ENCODE data around the gene ACO2. TPM values are rescaled to one million over a fixed set of nuclear protein-coding genes. Genes with fewer than 3 reads are reported as not detected.
A peak's percentile ranks its signal among the peaks of the same experiment; 100 is the strongest.

ACO2 gene
- total and polyA plus RNA-seq, 2 of the 13 experiments (the other 11 are each of a cell fraction or from before 2014, with no cell fraction given): 19.2 to 45.6 TPM

DNA sequence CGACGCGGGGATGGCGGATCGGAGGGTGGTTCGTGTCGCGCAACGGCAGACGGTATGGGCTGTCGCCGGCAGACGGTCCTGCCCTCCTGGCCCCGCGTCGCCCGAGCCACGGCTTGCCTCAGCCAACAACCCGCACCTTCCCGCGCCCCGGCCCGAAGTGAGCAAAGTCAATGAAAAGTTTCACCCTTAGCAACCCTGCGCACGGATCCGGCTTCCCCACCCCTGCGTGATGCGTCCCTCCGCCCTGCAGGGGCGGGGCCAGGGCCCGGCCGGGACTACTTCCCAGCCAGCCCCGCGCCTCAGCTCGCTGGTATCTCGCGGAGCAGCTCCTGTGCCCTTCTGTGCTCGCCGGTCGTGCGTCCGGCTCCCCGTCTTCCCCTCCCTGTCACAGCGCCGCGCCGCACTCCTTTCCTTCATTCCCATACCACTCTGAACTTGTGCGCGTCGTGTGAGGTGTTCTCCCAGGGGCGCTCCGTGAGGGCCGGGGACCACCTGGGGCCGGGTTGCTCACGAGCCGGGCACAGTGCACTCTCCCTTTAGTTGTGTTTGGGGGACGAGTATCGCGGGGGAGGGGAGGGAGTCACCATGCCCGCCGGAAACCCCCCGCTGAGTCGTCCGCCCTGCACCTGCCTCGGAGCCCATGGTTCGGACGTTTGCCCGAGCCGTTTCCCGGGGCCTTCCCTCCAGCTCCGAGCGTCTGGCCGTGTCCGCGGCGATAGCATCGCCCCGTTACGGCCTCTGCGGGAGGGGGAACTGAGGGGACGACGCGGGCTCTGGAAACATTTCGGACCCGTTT, 22.1 kb upstream of the ACO2 start, which contains the start of gene TOB2 (continued):
- TF ChIP-seq, protein P1, sequence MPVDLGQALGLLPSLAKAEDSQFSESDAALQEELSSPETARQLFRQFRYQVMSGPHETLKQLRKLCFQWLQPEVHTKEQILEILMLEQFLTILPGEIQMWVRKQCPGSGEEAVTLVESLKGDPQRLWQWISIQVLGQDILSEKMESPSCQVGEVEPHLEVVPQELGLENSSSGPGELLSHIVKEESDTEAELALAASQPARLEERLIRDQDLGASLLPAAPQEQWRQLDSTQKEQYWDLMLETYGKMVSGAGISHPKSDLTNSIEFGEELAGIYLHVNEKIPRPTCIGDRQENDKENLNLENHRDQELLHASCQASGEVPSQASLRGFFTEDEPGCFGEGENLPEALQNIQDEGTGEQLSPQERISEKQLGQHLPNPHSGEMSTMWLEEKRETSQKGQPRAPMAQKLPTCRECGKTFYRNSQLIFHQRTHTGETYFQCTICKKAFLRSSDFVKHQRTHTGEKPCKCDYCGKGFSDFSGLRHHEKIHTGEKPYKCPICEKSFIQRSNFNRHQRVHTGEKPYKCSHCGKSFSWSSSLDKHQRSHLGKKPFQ (CRISPR knock-in tag; IDR thresholded peaks at IDR 0.05; ENCODE audit: insufficient replicate concordance): peak; percentile 75
- TF ChIP-seq RBM39 (IDR thresholded peaks at IDR 0.05; ENCODE audit: low read depth, low read length, poor library complexity, severe bottlenecking) (peak; percentile 98), RFX5 (IDR thresholded peaks at IDR 0.05; ENCODE audit: low read depth, low read length) (peak; percentile 82; the same call in 1 of the 2 replicates), ZNF546 (CRISPR knock-in tag; conservative IDR thresholded peaks at IDR 0.05) (0 out of 2 replicates have a peak, but pooled peaks have one; percentile 66), ZNF598 (CRISPR knock-in tag; IDR thresholded peaks at IDR 0.05; ENCODE audit: borderline replicate concordance) (0 out of 2 replicates have a peak, but pooled peaks have one; percentile 17), ZSCAN20 (CRISPR knock-in tag; IDR thresholded peaks at IDR 0.05; ENCODE audit: borderline replicate concordance) (peak; percentile 90), PHF20 (CRISPR knock-in tag; IDR thresholded peaks at IDR 0.05) (no peak; the same call in 1 of the 2 replicates), ESRRA (CRISPR knock-in tag; IDR thresholded peaks at IDR 0.05; ENCODE audit: low read depth) (peak; percentile 88), ZC3H13 (CRISPR knock-in tag; IDR thresholded peaks at IDR 0.05) (peak; percentile 97), GLI4 (CRISPR knock-in tag; IDR thresholded peaks at IDR 0.05; ENCODE audit: borderline replicate concordance) (no peak), SATB2 (CRISPR knock-in tag; IDR thresholded peaks at IDR 0.05) (0 out of 2 replicates have a peak, but pooled peaks have one; percentile 16), PHF8 (CRISPR knock-in tag; IDR thresholded peaks at IDR 0.05) (peak; percentile 91), ZKSCAN1 (IDR thresholded peaks at IDR 0.05; ENCODE audit: low read length) (peak; percentile 76; the same call in 1 of the 2 replicates)
- TF ChIP-seq, protein P2, sequence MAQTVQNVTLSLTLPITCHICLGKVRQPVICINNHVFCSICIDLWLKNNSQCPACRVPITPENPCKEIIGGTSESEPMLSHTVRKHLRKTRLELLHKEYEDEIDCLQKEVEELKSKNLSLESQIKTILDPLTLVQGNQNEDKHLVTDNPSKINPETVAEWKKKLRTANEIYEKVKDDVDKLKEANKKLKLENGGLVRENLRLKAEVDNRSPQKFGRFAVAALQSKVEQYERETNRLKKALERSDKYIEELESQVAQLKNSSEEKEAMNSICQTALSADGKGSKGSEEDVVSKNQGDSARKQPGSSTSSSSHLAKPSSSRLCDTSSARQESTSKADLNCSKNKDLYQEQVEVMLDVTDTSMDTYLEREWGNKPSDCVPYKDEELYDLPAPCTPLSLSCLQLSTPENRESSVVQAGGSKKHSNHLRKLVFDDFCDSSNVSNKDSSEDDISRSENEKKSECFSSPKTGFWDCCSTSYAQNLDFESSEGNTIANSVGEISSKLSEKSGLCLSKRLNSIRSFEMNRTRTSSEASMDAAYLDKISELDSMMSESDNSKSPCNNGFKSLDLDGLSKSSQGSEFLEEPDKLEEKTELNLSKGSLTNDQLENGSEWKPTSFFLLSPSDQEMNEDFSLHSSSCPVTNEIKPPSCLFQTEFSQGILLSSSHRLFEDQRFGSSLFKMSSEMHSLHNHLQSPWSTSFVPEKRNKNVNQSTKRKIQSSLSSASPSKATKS (CRISPR knock-in tag; IDR thresholded peaks at IDR 0.05): peak; percentile 99
- TF ChIP-seq, protein P3, sequence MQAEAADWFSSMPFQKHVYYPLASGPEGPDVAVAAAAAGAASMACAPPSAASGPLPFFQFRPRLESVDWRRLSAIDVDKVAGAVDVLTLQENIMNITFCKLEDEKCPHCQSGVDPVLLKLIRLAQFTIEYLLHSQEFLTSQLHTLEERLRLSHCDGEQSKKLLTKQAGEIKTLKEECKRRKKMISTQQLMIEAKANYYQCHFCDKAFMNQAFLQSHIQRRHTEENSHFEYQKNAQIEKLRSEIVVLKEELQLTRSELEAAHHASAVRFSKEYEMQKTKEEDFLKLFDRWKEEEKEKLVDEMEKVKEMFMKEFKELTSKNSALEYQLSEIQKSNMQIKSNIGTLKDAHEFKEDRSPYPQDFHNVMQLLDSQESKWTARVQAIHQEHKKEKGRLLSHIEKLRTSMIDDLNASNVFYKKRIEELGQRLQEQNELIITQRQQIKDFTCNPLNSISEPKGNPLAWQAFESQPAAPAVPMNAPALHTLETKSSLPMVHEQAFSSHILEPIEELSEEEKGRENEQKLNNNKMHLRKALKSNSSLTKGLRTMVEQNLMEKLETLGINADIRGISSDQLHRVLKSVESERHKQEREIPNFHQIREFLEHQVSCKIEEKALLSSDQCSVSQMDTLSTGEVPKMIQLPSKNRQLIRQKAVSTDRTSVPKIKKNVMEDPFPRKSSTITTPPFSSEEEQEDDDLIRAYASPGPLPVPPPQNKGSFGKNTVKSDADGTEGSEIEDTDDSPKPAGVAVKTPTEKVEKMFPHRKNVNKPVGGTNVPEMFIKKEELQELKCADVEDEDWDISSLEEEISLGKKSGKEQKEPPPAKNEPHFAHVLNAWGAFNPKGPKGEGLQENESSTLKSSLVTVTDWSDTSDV (CRISPR knock-in tag; IDR thresholded peaks at IDR 0.05): peak; percentile 65; the same call in 1 of the 2 replicates
- TF ChIP-seq, protein P4, sequence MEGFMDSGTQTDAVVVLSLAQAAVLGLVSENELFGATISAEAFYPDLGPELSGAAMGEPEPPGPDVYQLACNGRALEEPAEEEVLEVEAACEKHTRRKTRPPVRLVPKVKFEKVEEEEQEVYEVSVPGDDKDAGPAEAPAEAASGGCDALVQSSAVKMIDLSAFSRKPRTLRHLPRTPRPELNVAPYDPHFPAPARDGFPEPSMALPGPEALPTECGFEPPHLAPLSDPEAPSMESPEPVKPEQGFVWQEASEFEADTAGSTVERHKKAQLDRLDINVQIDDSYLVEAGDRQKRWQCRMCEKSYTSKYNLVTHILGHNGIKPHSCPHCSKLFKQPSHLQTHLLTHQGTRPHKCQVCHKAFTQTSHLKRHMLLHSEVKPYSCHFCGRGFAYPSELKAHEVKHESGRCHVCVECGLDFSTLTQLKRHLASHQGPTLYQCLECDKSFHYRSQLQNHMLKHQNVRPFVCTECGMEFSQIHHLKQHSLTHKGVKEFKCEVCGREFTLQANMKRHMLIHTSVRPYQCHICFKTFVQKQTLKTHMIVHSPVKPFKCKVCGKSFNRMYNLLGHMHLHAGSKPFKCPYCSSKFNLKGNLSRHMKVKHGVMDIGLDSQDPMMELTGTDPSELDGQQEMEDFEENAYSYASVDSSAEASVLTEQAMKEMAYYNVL (CRISPR knock-in tag; IDR thresholded peaks at IDR 0.05; ENCODE audit: borderline replicate concordance): no peak; the same call in 1 of the 2 replicates
- TF ChIP-seq, protein P5, sequence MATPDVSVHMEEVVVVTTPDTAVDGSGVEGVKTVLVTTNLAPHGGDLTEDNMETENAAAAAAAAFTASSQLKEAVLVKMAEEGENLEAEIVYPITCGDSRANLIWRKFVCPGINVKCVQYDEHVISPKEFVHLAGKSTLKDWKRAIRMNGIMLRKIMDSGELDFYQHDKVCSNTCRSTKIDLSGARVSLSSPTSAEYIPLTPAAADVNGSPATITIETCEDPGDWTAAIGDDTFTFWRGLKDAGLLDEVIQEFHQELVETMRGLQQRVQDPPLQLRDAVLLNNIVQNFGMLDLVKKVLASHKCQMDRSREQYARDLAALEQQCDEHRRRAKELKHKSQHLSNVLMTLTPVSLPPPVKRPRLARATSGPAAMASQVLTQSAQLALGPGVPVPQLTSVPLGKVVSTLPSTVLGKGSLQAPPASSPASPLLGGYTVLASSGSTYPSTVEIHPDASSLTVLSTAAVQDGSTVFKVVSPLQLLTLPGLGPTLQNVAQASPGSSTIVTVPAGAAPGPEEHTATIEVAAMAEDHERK (CRISPR knock-in tag; IDR thresholded peaks at IDR 0.05; ENCODE audit: low read depth): no peak

All from HepG2 (cell line).